ENCODE results near the gene ADARB2.

GRCh38 chr10:1677307-1677939 lies 59.9 kb downstream of the ADARB2 start:
- TF ChIP-seq CHD2 (IDR thresholded peaks at IDR 0.05; ENCODE audit: borderline replicate concordance, low read depth, low read length): no peak
- TF ChIP-seq TAF1 (IDR thresholded peaks at IDR 0.05; ENCODE audit: borderline replicate concordance, low read depth, low read length): no peak
- no peak for TF ChIP-seq ATF2 (IDR thresholded peaks at IDR 0.05; ENCODE audit: low read length)
- TF ChIP-seq YY1 (IDR thresholded peaks at IDR 0.05; ENCODE audit: low read depth, low read length): no peak
- no peak for TF ChIP-seq ZNF24 (IDR thresholded peaks at IDR 0.05)
- TF ChIP-seq, protein P1, sequence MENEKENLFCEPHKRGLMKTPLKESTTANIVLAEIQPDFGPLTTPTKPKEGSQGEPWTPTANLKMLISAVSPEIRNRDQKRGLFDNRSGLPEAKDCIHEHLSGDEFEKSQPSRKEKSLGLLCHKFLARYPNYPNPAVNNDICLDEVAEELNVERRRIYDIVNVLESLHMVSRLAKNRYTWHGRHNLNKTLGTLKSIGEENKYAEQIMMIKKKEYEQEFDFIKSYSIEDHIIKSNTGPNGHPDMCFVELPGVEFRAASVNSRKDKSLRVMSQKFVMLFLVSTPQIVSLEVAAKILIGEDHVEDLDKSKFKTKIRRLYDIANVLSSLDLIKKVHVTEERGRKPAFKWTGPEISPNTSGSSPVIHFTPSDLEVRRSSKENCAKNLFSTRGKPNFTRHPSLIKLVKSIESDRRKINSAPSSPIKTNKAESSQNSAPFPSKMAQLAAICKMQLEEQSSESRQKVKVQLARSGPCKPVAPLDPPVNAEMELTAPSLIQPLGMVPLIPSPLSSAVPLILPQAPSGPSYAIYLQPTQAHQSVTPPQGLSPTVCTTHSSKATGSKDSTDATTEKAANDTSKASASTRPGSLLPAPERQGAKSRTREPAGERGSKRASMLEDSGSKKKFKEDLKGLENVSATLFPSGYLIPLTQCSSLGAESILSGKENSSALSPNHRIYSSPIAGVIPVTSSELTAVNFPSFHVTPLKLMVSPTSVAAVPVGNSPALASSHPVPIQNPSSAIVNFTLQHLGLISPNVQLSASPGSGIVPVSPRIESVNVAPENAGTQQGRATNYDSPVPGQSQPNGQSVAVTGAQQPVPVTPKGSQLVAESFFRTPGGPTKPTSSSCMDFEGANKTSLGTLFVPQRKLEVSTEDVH (IDR thresholded peaks at IDR 0.05; ENCODE audit: low read depth, partially characterized antibody): no peak
- TF ChIP-seq, protein P2, sequence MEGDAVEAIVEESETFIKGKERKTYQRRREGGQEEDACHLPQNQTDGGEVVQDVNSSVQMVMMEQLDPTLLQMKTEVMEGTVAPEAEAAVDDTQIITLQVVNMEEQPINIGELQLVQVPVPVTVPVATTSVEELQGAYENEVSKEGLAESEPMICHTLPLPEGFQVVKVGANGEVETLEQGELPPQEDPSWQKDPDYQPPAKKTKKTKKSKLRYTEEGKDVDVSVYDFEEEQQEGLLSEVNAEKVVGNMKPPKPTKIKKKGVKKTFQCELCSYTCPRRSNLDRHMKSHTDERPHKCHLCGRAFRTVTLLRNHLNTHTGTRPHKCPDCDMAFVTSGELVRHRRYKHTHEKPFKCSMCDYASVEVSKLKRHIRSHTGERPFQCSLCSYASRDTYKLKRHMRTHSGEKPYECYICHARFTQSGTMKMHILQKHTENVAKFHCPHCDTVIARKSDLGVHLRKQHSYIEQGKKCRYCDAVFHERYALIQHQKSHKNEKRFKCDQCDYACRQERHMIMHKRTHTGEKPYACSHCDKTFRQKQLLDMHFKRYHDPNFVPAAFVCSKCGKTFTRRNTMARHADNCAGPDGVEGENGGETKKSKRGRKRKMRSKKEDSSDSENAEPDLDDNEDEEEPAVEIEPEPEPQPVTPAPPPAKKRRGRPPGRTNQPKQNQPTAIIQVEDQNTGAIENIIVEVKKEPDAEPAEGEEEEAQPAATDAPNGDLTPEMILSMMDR (IDR thresholded peaks at IDR 0.05 in 2 of 3, conservative IDR thresholded peaks at IDR 0.05 in 1 of 3; ENCODE audit: control insufficient read depth in 2 of 3, extremely low read depth in 1 of 3, insufficient read depth in 1 of 3, low read depth in 3 of 3, low read length in 3 of 3): no peak
- TF ChIP-seq, protein P3, sequence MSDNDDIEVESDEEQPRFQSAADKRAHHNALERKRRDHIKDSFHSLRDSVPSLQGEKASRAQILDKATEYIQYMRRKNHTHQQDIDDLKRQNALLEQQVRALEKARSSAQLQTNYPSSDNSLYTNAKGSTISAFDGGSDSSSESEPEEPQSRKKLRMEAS (IDR thresholded peaks at IDR 0.05; ENCODE audit: low read depth, low read length): no peak
- no peak for TF ChIP-seq ZNF622 (IDR thresholded peaks at IDR 0.05)
- no peak for TF ChIP-seq HCFC1 (IDR thresholded peaks at IDR 0.05; ENCODE audit: low read length)

Data from GM12878 (cell line).